Natural killer cell (primary cell): Measurements from ENCODE around the gene SPAG17. TPM values are rescaled to one million over a fixed set of nuclear protein-coding genes. Genes with fewer than 3 reads are reported as not detected.

Experiments used
- ATAC-seq, 3 donors: fragments of 150-1000 bp in 2 of 3; fragments of 200-7000 bp in 1 of 3; cut with Tn5 transposase; 1 replicate in 1 of 3; 2 replicates in 2 of 3; pipeline ENCODE4 v1.10.0; 2021; ENCODE audit warnings: mild to moderate bottlenecking in 2 of 3, moderate library complexity in 2 of 3
- DNase-seq, 2 donors: peaks; one replicate each; pipeline versions ENCODE4 v3.0.0 to v3.0.0-alpha.2; 2013 to 2021; ENCODE audit warnings: mixed read lengths in 1 of 2
- H3K27ac ChIP-seq: one replicate; pipeline ENCODE4 v1.5.1; 2013; ENCODE audit warnings: mild to moderate bottlenecking, low read length
- H3K27me3 ChIP-seq: one replicate; pipeline ENCODE4 v1.6.1; 2013; ENCODE audit warnings: low read length; ENCODE audit not compliant: control insufficient read depth, insufficient read depth
- H3K36me3 ChIP-seq: one replicate; pipeline ENCODE4 v1.6.1; 2013; ENCODE audit warnings: low read length; ENCODE audit not compliant: control insufficient read depth, insufficient read depth
- H3K4me1 ChIP-seq: one replicate; pipeline ENCODE4 v1.6.1; 2013; ENCODE audit warnings: low read length; ENCODE audit not compliant: control insufficient read depth, insufficient read depth
- H3K4me3 ChIP-seq: one replicate; pipeline ENCODE4 v1.5.1; 2013; ENCODE audit warnings: low read length
- H3K9me3 ChIP-seq: one replicate; pipeline ENCODE4 v1.6.1; 2013; ENCODE audit warnings: low read length; ENCODE audit not compliant: control insufficient read depth, insufficient read depth
- H3K27ac Mint-ChIP-seq, 2 donors: one replicate each; pipeline ENCODE4 v1.8.0; 2022; ENCODE audit warnings: mild to moderate bottlenecking in 2 of 2, mixed read lengths in 2 of 2, moderate library complexity in 1 of 2
- H3K27me3 Mint-ChIP-seq, 2 donors: one replicate each; pipeline ENCODE4 v1.8.0; 2022; ENCODE audit warnings: low read depth in 2 of 2, mixed read lengths in 2 of 2
- H3K36me3 Mint-ChIP-seq: one replicate; pipeline ENCODE4 v1.8.0; 2022; ENCODE audit warnings: mixed read lengths
- H3K4me1 Mint-ChIP-seq, 2 donors: one replicate each; pipeline ENCODE4 v1.8.0; 2022; ENCODE audit warnings: mixed read lengths in 2 of 2
- H3K4me3 Mint-ChIP-seq: one replicate; pipeline ENCODE4 v1.8.0; 2022; ENCODE audit warnings: mild to moderate bottlenecking, moderate library complexity, mixed read lengths
- H3K9me3 Mint-ChIP-seq, 2 donors: one replicate each; pipeline ENCODE4 v1.8.0; 2022; ENCODE audit warnings: mixed read lengths in 2 of 2
- CTCF ChIP-seq: fragments of 200-600 bp; IDR thresholded peaks from one replicate; pipeline ENCODE4 v1.8.0; 2022; ENCODE audit warnings: antibody characterized with exemption
- WGBS: methylation state at CpG from one replicate; pipeline ENCODE4 v1.1.7; 2013; ENCODE audit warnings: missing lambda C conversion rate; ENCODE audit not compliant: insufficient coverage; 5-methylcytosine and 5-hydroxymethylcytosine counted together
- intact Hi-C: fragments of 100-400 bp; cut with micrococcal nuclease; formaldehyde crosslinking; loops from one replicate; pipeline ENCODE4 v1.14.2; 2022
- total RNA-seq, 4 donors: library from RNA; stranded (reverse); fragments of 120-200 nt in 1 of 4; gene quantifications; one replicate each; pipeline versions ENCODE4 v1.2.3 to v1.2.4, GENCODE V29; 2013 to 2022

Gene SPAG17
- total RNA-seq, 3 donors from 2014 or later (not counting 1 experiment from before 2014, with no cell fraction given), result not detected

- no peaks in the 10 kb centered on the region for H3K27me3 Mint-ChIP-seq
- 86% methylated on average over 1 of the region's 1 CpG for WGBS
- no peaks in the 10 kb centered on the region for H3K36me3 ChIP-seq
- no peak overlapping the region for H3K4me3 Mint-ChIP-seq
- DNase-seq (no peak), ATAC-seq (no peak)
- H3K4me3 ChIP-seq, result no peak overlapping the region
- peaks cover 0 to 7% of the 10 kb centered on the region in 2 donors for H3K4me1 Mint-ChIP-seq
- intact Hi-C loops, result no loop called here
- H3K4me1 ChIP-seq, result no peaks in the 10 kb centered on the region
- H3K27ac ChIP-seq, result no peak overlapping the region
- H3K27me3 ChIP-seq, result no peaks in the 10 kb centered on the region
- no peaks in the 10 kb centered on the region for H3K9me3 Mint-ChIP-seq
- H3K9me3 ChIP-seq, result no peaks in the 10 kb centered on the region
- H3K27ac Mint-ChIP-seq, result no peak overlapping the region
- no peaks in the 10 kb centered on the region for H3K36me3 Mint-ChIP-seq
- no peak for TF ChIP-seq CTCF
Measured at GRCh38 chr1:118155106-118155505, 29.9 kb downstream of the SPAG17 start.

GRCh38 chr1:118154220-118154619 lies 30.8 kb downstream of the SPAG17 start:
- H3K27me3 Mint-ChIP-seq, result no peaks in the 10 kb centered on the region
- TF ChIP-seq CTCF, result no peak
- ATAC-seq (no peak), DNase-seq (no peak)
- no peak overlapping the region for H3K4me3 Mint-ChIP-seq
- Histone ChIP-seq H3K4me3 (no peak overlapping the region), H3K4me1 (no peaks in the 10 kb centered on the region), H3K27ac (no peak overlapping the region), H3K36me3 (no peaks in the 10 kb centered on the region), H3K27me3 (no peaks in the 10 kb centered on the region), H3K9me3 (no peaks in the 10 kb centered on the region)
- H3K27ac Mint-ChIP-seq, result no peak overlapping the region
- intact Hi-C loops, result no loop called here
- no peaks in the 10 kb centered on the region for H3K9me3 Mint-ChIP-seq
- H3K4me1 Mint-ChIP-seq, result peaks cover 0 to 7% of the 10 kb centered on the region in 2 donors
- WGBS, result 89% methylated on average over 1 of the region's 1 CpG
- H3K36me3 Mint-ChIP-seq, result no peaks in the 10 kb centered on the region

- Mint-ChIP-seq H3K4me1 (peaks cover 0 to 7% of the 10 kb centered on the region in 2 donors), H3K36me3 (no peaks in the 10 kb centered on the region), H3K4me3 (no peak overlapping the region), H3K27ac (no peak overlapping the region), H3K9me3 (no peaks in the 10 kb centered on the region), H3K27me3 (no peaks in the 10 kb centered on the region)
- no peaks in the 10 kb centered on the region for H3K4me1 ChIP-seq
- ATAC-seq (no peak), DNase-seq (peak in 1 of 2 donors; percentile 10)
- H3K4me3 ChIP-seq, result no peak overlapping the region
- WGBS, result 6% methylated on average over 5 of the region's 6 CpGs
- intact Hi-C loops, result no loop called here
- no peaks in the 10 kb centered on the region for H3K36me3 ChIP-seq
- H3K27me3 ChIP-seq, result no peaks in the 10 kb centered on the region
- H3K9me3 ChIP-seq, result no peaks in the 10 kb centered on the region
- H3K27ac ChIP-seq, result no peak overlapping the region
- TF ChIP-seq CTCF, result peak; percentile 19
Measured at GRCh38 chr1:118151312-118151937, 33.6 kb downstream of the SPAG17 start.

DNA sequence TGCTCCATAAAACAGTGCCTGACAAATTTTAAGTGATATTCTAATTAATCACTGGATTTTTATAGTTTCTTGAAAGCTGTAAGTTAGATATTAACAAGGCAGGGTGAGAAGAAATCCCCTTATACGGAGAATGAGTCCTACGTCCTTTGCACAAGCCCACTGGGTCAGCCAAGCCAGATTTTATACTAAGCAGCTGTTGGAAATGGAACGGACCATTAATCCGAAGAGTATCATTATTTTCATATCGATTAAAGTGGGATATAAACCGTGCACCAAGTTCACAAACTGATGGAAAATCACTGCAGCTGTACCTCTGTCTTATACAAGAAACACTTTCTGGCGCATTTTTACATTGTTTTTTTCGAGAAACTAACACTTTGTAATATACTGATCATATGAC lies 35.2 kb downstream of the SPAG17 start:
- H3K9me3 ChIP-seq, result no peaks in the 10 kb centered on the region
- TF ChIP-seq CTCF, result no peak
- H3K27ac ChIP-seq, result no peak overlapping the region
- no peak overlapping the region for H3K4me3 ChIP-seq
- Mint-ChIP-seq H3K9me3 (no peaks in the 10 kb centered on the region), H3K4me1 (peaks cover 0 to 7% of the 10 kb centered on the region in 2 donors), H3K36me3 (no peaks in the 10 kb centered on the region), H3K4me3 (no peak overlapping the region), H3K27me3 (no peaks in the 10 kb centered on the region), H3K27ac (no peak overlapping the region)
- 92% methylated on average over 8 of the region's 8 CpGs for WGBS
- no peak for ATAC-seq
- intact Hi-C loops, result no loop called here
- no peaks in the 10 kb centered on the region for H3K36me3 ChIP-seq
- no peak for DNase-seq
- H3K27me3 ChIP-seq, result no peaks in the 10 kb centered on the region
- H3K4me1 ChIP-seq, result no peaks in the 10 kb centered on the region
